HG02642 (cell line): Measurements from ENCODE around the gene SAMD10.

ENCODE experiments used
- ATAC-seq: cut with Tn5 transposase; IDR thresholded peaks from one replicate; pipeline ENCODE4 v1.9.1; 2021; ENCODE audit warnings: mild to moderate bottlenecking; ENCODE audit not compliant: unreplicated experiment, poor library complexity

Gene SAMD10

DNA sequence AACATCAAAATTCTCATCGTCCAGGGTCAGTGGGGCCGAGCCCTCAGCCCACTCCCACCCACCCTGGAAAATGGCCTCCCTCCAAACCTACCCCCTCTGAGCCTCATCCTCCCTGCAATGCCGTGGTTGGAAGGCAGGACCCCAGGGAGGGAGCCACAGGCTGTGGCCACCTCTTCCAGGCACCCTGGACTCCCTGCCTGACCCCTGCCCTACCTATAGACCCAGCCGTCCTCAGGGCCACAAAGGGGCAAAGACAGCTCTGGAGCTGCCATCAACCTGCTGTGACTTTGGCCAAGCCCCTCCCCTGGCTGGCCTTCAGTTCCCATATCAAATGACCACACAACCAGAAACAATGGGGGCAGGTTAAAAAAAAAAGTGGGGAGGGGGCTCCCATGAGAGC lies 21.0 kb downstream of the SAMD10 start:
- ATAC-seq = no peak

GRCh38 chr20:63957690-63958441 lies 21.6 kb downstream of the SAMD10 start:
- ATAC-seq = no peak

DNA sequence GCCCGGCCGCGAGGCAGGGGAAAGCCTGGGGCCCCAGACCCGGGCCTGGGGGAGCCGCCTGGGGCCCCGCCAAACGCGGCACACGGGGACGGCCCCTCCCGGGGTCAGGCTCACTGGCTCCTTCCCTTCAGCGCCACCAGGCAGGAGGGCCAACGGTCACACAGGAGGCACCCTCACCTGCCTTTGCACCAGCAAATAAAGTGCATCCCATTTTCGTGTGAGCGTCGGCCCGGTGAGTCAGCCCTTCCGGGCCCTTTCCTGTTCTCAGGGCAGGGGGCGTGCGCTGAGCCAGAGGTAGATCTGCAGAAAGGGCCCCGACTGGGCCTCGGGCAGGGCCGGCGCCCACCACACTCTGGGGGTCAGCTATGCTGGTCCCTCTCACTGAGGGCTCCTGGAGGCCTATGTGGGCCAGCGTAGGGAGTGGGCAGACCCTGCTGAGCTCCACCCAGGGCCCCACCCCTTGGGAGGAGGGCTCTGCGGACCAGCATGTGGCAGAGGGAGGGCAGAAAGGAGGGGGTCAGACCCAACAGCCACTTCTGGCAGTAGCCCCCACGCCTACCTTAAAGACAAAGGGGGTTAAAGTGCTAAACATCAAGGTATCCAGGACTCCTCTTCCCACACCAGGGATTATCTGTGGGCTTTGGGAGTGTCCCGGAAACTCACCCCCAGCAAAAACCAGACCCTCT lies 22.3 kb downstream of the SAMD10 start:
- ATAC-seq = no peak

- no peak for ATAC-seq
These were observed 22.8 kb downstream of the SAMD10 start for GRCh38 chr20:63956664-63957003.

DNA sequence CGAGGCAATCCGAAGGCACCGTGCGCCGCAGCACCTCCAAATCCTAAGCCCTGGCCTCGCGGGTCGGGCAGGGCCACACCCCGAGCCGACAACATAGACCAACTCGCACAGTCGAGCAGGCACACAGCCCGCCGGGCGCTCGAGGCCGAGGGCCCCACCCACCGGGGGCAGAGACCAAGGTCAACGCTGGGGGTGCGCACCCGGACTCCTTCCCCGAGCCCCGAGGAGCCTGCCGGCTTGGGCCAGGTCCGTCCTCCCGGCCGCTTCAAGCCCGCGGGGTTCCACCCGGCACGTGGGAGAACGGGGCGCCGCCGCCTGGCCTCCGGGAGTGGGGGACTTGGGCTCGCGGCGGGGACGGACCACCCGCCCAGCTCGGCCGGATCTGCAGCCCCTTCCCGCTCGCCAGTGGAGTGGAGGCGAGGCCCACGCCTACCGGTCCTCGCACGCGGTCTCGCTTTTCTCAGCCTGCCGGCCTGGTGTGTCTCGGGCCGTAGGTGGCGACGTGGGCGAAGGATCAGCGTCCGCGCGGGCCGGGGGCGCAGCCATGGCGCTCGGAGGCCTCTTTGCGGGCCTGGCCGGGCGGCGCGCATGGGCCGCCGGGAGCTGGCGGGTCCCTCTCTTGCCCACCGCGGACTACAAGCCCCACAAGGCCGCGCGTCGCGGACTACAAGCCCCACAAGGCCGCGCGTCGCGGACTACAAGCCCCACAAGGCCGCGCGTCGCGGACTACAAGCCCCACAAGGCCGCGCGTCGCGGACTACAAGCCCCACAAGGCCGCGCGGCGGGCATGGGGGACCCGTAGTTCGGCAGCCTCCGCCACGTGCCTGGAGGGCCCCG lies 23.4 kb downstream of the SAMD10 start, which contains the start of gene UCKL1:
UCKL1 (minus strand) TSS at position 590 of the 837 bp plus-strand sequence; CDS start at position 546, 44 bp downstream.
- peak; percentile 79 for ATAC-seq

DNA sequence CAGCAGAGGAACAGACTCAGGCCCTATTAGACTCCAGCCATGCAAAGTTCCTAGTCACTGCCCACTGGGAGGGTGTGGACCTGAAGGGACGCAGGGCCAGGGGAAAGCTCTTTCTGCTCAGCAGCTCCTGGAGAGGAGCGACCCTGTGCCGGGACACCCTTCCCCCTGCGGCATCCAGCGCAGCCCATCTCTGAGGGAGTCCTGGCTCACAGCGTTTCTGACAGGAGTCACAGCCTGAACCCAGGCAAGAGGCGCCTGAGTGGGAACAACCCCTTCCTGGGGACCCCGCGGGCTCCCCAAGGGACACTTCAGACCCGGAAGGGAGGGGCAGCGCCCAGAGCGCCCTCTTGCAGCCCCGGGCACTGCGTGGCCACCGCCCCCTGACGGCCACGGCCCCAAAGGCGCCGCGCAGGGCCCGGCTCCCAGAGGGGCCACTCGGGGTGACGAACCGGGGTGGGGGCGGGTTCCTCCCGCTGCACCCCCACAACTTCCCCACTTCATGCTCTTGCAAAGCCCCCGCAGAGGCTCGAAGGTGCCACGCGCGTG lies 24.1 kb downstream of the SAMD10 start:
- peak; percentile 16 for ATAC-seq

DNA sequence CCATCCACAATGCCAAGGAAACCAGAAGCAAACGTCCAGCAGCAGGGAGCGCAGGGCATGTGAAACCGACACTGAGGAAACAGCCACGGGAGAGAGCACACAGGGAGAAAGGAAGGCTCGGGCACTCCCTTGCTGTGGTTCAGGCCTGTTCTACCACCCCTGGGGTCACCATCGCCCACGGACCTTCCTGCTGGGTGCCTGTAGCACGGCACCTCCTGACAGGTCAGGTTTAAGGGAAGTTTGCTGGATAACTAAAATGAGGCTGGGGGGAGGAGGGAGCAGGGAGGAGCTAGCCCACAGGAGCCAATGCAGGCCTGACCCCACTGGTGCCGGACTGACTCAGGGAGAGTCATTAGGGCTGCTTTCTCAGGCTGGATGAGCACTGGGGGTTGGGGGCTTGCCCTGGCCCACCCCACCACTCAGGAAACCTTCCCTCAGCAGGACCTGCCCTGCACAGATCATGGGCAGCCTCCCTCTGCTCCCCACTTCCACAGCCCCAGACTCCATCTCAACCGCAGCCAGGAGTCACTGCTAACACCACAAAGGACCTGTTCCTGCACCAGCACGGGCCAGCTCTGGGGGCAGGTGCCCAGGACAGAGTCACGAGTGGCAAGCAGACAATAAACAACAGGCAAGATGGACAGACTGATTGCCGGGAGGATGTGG lies 25.5 kb downstream of the SAMD10 start:
- ATAC-seq = no peak

DNA sequence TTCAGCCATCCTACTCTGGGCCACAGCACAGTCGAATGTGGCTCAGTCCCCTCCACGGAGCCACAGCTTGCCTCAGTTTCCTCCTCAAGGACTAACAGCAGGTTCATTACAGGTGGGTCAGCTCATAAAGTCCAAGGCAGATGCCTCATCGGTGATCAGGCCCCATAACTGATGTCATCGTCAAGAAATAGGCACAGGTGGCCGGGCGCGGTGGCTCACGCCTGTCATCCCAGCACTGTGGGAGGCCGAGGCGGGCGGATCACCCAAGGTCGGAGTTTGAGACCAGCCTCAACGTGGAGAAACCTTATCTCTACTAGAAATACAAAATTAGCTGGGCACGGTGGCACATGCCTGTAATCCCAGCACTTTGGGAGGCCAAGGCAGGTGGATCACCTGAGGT lies 26.7 kb downstream of the SAMD10 start:
- ATAC-seq = no peak

- ATAC-seq = no peak
These were observed 27.3 kb downstream of the SAMD10 start for GRCh38 chr20:63952210-63952535.

DNA sequence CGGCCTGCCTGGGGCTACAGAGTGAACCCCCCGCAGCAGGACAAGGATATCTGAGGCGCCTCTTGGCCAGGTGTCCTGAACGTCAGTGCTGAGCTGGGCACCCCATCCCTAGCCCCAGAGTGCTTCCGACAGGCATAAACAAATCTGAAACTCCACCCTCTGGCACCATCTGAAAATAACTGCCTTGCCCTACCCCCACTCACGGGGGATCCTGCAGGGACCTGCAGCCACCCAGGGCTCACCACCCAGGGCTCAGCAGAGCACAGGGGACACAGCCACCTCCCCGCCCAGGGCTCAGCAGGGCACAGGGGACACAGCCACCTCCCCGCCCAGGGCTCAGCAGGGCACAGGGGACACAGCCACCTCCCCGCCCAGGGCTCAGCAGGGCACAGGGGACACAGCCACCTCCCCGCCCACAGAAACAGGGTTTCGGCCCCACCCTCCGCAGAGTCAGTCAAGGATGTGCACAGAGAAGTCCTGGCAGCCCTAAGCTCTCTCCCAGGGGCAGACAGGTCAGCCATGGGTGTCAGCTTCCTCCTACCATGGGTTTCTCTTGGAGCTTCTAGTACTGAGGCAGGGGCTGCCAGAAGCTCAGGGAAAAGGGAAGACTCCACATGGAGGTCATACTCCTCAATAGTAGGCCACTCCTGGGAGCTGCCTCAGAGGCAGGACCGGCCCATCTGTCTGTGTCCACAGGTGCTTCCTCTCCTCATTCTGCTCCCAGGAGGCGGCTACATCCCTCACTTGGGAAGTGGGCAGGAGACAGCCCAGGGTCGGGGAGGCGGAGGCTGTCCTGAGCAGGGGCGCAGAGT lies 27.8 kb downstream of the SAMD10 start:
- no peak for ATAC-seq

- no peak for ATAC-seq
These were observed 28.6 kb downstream of the SAMD10 start for GRCh38 chr20:63950701-63951397.

- ATAC-seq = no peak
These were observed 31.6 kb downstream of the SAMD10 start for GRCh38 chr20:63947638-63948456.

DNA sequence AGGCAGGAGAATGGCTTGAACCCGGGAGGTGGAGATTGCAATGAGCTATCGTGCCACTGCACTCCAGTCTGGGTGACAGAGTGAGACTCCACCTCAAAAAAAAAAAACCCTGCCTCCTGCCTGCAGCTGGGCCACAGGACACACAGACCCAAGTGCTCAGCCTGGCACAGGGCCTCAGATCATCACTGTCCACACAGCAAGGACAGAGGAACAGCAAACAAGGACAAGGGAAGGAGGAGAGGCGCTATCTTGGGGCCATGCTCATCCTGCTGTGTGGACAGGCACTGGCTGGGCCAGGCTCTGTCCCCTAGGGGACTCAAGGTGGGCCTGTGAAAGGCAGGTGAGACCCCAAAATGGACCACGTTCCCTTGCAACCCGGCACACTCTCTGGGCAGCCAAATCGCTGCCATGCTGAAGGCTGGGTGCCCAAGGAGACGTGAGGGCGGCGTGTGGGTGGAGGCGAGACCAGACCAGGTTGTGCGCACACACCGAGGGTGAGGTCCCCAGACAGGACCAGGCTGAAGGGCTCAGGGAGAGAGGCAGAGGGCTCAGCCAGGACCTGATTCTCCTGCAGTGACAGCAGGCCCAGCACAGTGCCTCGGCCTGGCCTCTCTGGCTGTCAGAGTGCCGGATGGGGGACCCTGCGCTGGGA lies 32.3 kb downstream of the SAMD10 start:
- ATAC-seq = no peak

DNA sequence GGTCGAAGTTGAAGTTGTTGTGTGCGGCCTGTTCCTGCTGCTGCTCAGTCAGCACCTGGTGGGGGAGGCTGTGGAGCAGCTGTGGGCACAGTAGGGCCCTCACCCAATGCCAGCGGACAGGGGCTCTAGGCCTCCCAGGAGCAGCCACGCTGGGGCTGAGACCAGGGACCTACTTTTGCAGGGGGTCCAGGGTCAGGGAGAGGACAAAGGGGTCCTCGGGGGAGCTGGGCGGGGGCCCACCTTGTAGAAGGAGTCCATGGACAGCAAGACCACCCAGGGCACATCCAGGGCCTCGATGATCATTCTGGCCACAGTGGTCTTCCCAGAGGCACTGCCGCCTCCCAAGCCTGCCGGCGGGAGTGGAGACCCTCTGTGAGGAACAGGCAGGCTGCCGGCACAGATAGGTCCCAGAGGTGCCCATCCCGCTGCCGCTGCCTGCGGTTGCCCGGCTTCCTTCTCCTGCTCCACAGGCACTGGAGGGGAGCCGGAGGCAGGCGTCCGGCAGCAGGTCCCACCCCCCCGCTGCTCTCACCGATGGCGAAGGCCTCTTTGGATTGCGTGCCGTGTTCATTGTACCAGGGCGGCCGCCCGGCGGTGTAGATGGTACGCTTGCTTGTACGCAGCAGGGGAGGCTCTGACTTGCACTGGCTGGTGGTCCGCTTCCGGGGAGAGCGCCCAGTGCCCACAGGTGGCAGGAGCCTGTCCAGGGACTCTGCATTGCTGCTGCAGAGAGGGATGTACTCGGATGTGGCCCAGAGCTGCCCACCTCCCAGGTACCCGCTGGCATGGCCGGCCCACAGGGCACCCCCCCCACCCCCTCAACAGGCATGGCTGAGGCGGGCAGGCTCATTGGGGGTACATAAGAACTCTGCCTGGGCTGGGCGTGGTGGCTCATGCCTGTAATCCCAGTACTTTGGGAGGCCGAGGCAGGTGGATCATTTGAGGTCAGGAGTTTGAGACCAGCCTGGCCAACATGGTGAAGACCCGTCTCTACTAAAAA lies 33.2 kb downstream of the SAMD10 start:
- no peak for ATAC-seq

DNA sequence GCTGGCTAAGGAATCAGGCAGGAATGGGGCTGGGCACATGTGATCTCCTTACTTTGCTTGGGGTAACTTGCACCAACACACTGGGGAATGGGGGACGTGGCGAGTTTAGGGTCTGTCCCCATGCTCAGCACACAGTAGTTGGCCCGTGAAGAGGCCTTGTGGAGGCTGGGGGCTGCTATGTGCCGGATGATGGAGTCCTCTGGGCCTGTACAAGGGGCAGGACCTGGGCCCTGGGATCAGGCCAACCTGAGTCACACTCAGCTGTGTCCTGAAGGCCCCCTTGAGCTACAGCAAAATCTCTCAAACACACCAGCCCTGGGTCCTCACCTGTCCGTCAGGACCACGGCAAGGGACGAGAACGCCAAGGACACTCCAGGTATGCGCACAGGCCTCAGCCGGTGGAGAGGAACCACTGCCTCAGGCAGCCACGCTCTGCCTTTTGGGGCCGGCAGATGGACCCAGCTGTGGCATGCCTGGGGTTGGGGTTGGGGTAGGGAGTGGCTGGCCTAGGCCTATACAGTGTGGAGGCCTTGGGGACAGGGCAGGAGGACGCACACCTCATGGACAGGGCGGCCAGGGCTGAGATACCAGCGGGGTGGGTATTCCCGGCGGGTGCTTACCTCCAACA lies 34.3 kb downstream of the SAMD10 start:
- no peak for ATAC-seq
